Activated naive CD4-positive, alpha-beta T cell treated with anti-CD3 and anti-CD28 coated beads for 36 hours (primary cell): ENCODE results near the gene JARID2. TPM values are rescaled to one million over a fixed set of nuclear protein-coding genes. Genes with fewer than 3 reads are reported as not detected.

Experiments used
- CTCF ChIA-PET: fragments of 350-600 bp; sonication (Branson Sonifier 250); formaldehyde crosslinking; loops from one replicate; lab custom pipeline; 2021; ENCODE audit warnings: antibody characterized with exemption; lab: Charles Lee
- DNase-seq: peaks from one replicate; pipeline ENCODE4 v3.0.0-alpha.2; 2020
- H3K27ac Mint-ChIP-seq: one replicate; pipeline ENCODE4 v1.8.0; 2021; ENCODE audit warnings: mild to moderate bottlenecking, mixed read lengths
- H3K27me3 Mint-ChIP-seq: one replicate; pipeline ENCODE4 v1.8.0; 2021; ENCODE audit warnings: low read depth, mixed read lengths
- H3K36me3 Mint-ChIP-seq: one replicate; pipeline ENCODE4 v1.8.0; 2021; ENCODE audit warnings: low read depth, mixed read lengths
- H3K4me1 Mint-ChIP-seq: one replicate; pipeline ENCODE4 v1.8.0; 2021; ENCODE audit warnings: low read depth, mixed read lengths
- H3K4me3 Mint-ChIP-seq: one replicate; pipeline ENCODE4 v1.8.0; 2021; ENCODE audit warnings: mild to moderate bottlenecking, moderate library complexity, mixed read lengths
- H3K9me3 Mint-ChIP-seq: one replicate; pipeline ENCODE4 v1.8.0; 2021; ENCODE audit warnings: mixed read lengths
- intact Hi-C: fragments of 100-400 bp; cut with micrococcal nuclease; formaldehyde crosslinking; loops from one replicate; pipeline ENCODE4 v1.15.1; 2023
- total RNA-seq, 2 experiments: library from RNA; stranded (reverse); gene quantifications; one replicate each; pipeline ENCODE4 v1.2.3, GENCODE V29; 2021

JARID2 gene
- total RNA-seq, 2 experiments from 2014 or later, result 26.6 to 27.7 TPM

- Mint-ChIP-seq H3K27ac (no peak overlapping the region), H3K27me3 (no peaks in the 10 kb centered on the region), H3K9me3 (no peaks in the 10 kb centered on the region), H3K36me3 (peaks cover 11% of the 10 kb centered on the region), H3K4me1 (peaks cover 76% of the 10 kb centered on the region), H3K4me3 (no peak overlapping the region)
- CTCF ChIA-PET, result interaction anchor here (0.6 to 0.7 kb wide), 2 partner anchors 45 to 103 kb away, joined by 4 to 5 read pairs; no protein-coding TSS in a partner anchor
- no peak for DNase-seq
- intact Hi-C loops, result loop anchor here (10.0 kb wide), 1 partner anchor 195 kb away; no protein-coding TSS in a partner anchor
Observed at GRCh38 chr6:15429141-15430110, 183.6 kb downstream of the JARID2 start.

- intact Hi-C loops, result loop anchor here (10.0 kb wide), 1 partner anchor 195 kb away; no protein-coding TSS in a partner anchor
- DNase-seq, result no peak
- CTCF ChIA-PET, result no interaction called here
- no peaks in the 10 kb centered on the region for H3K27me3 Mint-ChIP-seq
- no peak overlapping the region for H3K4me3 Mint-ChIP-seq
- H3K36me3 Mint-ChIP-seq, result peaks cover 13% of the 10 kb centered on the region
- peaks cover 6% of the 10 kb centered on the region for H3K9me3 Mint-ChIP-seq
- H3K4me1 Mint-ChIP-seq, result peaks cover 83% of the 10 kb centered on the region
- no peak overlapping the region for H3K27ac Mint-ChIP-seq
Observed at GRCh38 chr6:15430186-15430585, 184.3 kb downstream of the JARID2 start.

- Mint-ChIP-seq H3K36me3 (peaks cover 9% of the 10 kb centered on the region), H3K9me3 (peaks cover 6% of the 10 kb centered on the region), H3K27ac (no peak overlapping the region), H3K4me1 (peaks cover 83% of the 10 kb centered on the region), H3K4me3 (no peak overlapping the region), H3K27me3 (no peaks in the 10 kb centered on the region)
- intact Hi-C loops, result loop anchor here (10.0 kb wide), 1 partner anchor 194 kb away; no protein-coding TSS in a partner anchor
- DNase-seq, result no peak
- CTCF ChIA-PET, result interaction anchor here (1.0 kb wide), 1 partner anchor 18 kb away, joined by 3 read pairs; no protein-coding TSS in a partner anchor
Observed at GRCh38 chr6:15430931-15431405, 185.1 kb downstream of the JARID2 start.

- no peaks in the 10 kb centered on the region for H3K27me3 Mint-ChIP-seq
- H3K4me3 Mint-ChIP-seq, result no peak overlapping the region
- CTCF ChIA-PET, result interaction anchor here (0.6 to 0.8 kb wide), 2 partner anchors 10 to 155 kb away, joined by 3 read pairs; no protein-coding TSS in a partner anchor
- peaks cover 6% of the 10 kb centered on the region for H3K9me3 Mint-ChIP-seq
- H3K4me1 Mint-ChIP-seq, result peaks cover 83% of the 10 kb centered on the region
- no peak overlapping the region for H3K27ac Mint-ChIP-seq
- H3K36me3 Mint-ChIP-seq, result peaks cover 9% of the 10 kb centered on the region
- no peak for DNase-seq
- intact Hi-C loops, result loop anchor here (10.0 kb wide), 1 partner anchor 193 kb away; no protein-coding TSS in a partner anchor
Observed at GRCh38 chr6:15431762-15432483, 186.1 kb downstream of the JARID2 start.

GRCh38 chr6:15433511-15433861 lies 187.6 kb downstream of the JARID2 start:
- Mint-ChIP-seq H3K9me3 (peaks cover 6% of the 10 kb centered on the region), H3K4me3 (peak overlapping the region; percentile 19), H3K36me3 (peaks cover 9% of the 10 kb centered on the region), H3K27me3 (no peaks in the 10 kb centered on the region), H3K4me1 (peaks cover 85% of the 10 kb centered on the region), H3K27ac (peak overlapping the region; percentile 50)
- intact Hi-C loops, result loop anchor here (10.0 kb wide), 1 partner anchor 191 kb away; no protein-coding TSS in a partner anchor
- CTCF ChIA-PET, result no interaction called here
- no peak for DNase-seq

GRCh38 chr6:15434263-15434662 lies 188.4 kb downstream of the JARID2 start:
- CTCF ChIA-PET, result interaction anchor here (0.7 to 1.6 kb wide), 2 partner anchors 23 to 46 kb away, joined by 3 to 4 read pairs; no protein-coding TSS in a partner anchor
- intact Hi-C loops, result loop anchor here (1.0 to 10.0 kb wide), 3 partner anchors 12 to 701 kb away; no protein-coding TSS in a partner anchor
- Mint-ChIP-seq H3K4me3 (no peak overlapping the region), H3K9me3 (peaks cover 6% of the 10 kb centered on the region), H3K27ac (peak overlapping the region; percentile 82), H3K4me1 (peaks cover 88% of the 10 kb centered on the region), H3K27me3 (no peaks in the 10 kb centered on the region), H3K36me3 (peaks cover 7% of the 10 kb centered on the region)
- DNase-seq, result no peak

- intact Hi-C loops, result loop anchor here (1.0 to 10.0 kb wide), 5 partner anchors 13 to 702 kb away; no protein-coding TSS in a partner anchor
- Mint-ChIP-seq H3K36me3 (peaks cover 7% of the 10 kb centered on the region), H3K4me3 (no peak overlapping the region)
Observed at GRCh38 chr6:15434823-15435380, 189.0 kb downstream of the JARID2 start.

GRCh38 chr6:15435468-15435867 lies 189.6 kb downstream of the JARID2 start:
- H3K27ac Mint-ChIP-seq, result peak overlapping the region; percentile 82
- intact Hi-C loops, result loop anchor here (2.0 to 10.0 kb wide), 4 partner anchors 189 to 703 kb away; no protein-coding TSS in a partner anchor
- H3K4me3 Mint-ChIP-seq, result no peak overlapping the region
- peaks cover 7% of the 10 kb centered on the region for H3K36me3 Mint-ChIP-seq
- H3K9me3 Mint-ChIP-seq, result peaks cover 6% of the 10 kb centered on the region
- no peak for DNase-seq
- CTCF ChIA-PET, result interaction anchor here (0.6 to 1.6 kb wide), 5 partner anchors 13 to 45 kb away, joined by 3 to 4 read pairs (median 4); no protein-coding TSS in a partner anchor
- H3K27me3 Mint-ChIP-seq, result no peaks in the 10 kb centered on the region
- H3K4me1 Mint-ChIP-seq, result peaks cover 93% of the 10 kb centered on the region

More at GRCh38 chr6:15434823-15435380, 189.0 kb downstream of the JARID2 start:
- DNase-seq, result no peak
- peaks cover 91% of the 10 kb centered on the region for H3K4me1 Mint-ChIP-seq
- no peaks in the 10 kb centered on the region for H3K27me3 Mint-ChIP-seq
- H3K27ac Mint-ChIP-seq, result peak overlapping the region; percentile 82
- peaks cover 6% of the 10 kb centered on the region for H3K9me3 Mint-ChIP-seq
- CTCF ChIA-PET, result interaction anchor here (0.6 to 1.6 kb wide), 6 partner anchors 13 to 47 kb away, joined by 3 to 4 read pairs (median 4); no protein-coding TSS in a partner anchor

- Mint-ChIP-seq H3K27ac (peak overlapping the region; percentile 42), H3K9me3 (peaks cover 6% of the 10 kb centered on the region), H3K27me3 (no peaks in the 10 kb centered on the region), H3K4me1 (peaks cover 94% of the 10 kb centered on the region), H3K4me3 (no peak overlapping the region), H3K36me3 (peaks cover 7% of the 10 kb centered on the region)
- CTCF ChIA-PET, result no interaction called here
- intact Hi-C loops, result loop anchor here (5.0 to 10.0 kb wide), 3 partner anchors 188 to 559 kb away; no protein-coding TSS in a partner anchor
- DNase-seq, result no peak
Observed at GRCh38 chr6:15436451-15436850, 190.6 kb downstream of the JARID2 start.

- CTCF ChIA-PET, result interaction anchor here (2.1 kb wide), 1 partner anchor 16 kb away, joined by 4 read pairs; no protein-coding TSS in a partner anchor
- intact Hi-C loops, result loop anchor here (5.0 to 10.0 kb wide), 3 partner anchors 188 to 560 kb away; no protein-coding TSS in a partner anchor
- Mint-ChIP-seq H3K4me1 (peaks cover 87% of the 10 kb centered on the region), H3K27me3 (no peaks in the 10 kb centered on the region), H3K4me3 (no peak overlapping the region), H3K9me3 (peaks cover 6% of the 10 kb centered on the region), H3K36me3 (peaks cover 7% of the 10 kb centered on the region), H3K27ac (no peak overlapping the region)
- no peak for DNase-seq
Observed at GRCh38 chr6:15437090-15437635, 191.3 kb downstream of the JARID2 start.
